C4-2B (cell line): ENCODE data around the gene WWTR1.

Experiments used
- ZFX ChIP-seq: fragments of 450-650 bp; IDR thresholded peaks from 2 replicates; pipeline ENCODE4 v1.6.1; 2017
- TF ChIP-seq, protein P1 (sequence below): fragments of 450-650 bp; conservative IDR thresholded peaks from 2 replicates; pipeline ENCODE4 v1.5.1; 2017; ENCODE audit warnings: mild to moderate bottlenecking

DNA sequence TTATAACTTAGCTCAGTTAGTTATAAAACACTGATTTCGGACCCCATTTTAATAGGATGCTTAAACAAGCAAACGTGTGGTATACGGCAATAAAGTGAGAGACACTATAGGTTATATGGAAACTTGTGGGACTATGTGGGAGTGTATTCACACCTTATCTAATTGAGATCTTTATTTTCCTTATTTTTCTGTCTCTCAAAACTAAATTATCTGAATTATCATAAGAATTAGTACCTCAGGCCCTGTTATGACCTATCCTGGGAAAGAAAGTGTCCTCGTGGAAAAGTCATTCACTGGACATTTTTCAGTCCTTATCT is 14.4 kb downstream of the WWTR1 start:
- TF ChIP-seq ZFX = no peak
- TF ChIP-seq, protein P1, sequence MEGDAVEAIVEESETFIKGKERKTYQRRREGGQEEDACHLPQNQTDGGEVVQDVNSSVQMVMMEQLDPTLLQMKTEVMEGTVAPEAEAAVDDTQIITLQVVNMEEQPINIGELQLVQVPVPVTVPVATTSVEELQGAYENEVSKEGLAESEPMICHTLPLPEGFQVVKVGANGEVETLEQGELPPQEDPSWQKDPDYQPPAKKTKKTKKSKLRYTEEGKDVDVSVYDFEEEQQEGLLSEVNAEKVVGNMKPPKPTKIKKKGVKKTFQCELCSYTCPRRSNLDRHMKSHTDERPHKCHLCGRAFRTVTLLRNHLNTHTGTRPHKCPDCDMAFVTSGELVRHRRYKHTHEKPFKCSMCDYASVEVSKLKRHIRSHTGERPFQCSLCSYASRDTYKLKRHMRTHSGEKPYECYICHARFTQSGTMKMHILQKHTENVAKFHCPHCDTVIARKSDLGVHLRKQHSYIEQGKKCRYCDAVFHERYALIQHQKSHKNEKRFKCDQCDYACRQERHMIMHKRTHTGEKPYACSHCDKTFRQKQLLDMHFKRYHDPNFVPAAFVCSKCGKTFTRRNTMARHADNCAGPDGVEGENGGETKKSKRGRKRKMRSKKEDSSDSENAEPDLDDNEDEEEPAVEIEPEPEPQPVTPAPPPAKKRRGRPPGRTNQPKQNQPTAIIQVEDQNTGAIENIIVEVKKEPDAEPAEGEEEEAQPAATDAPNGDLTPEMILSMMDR = no peak
